ENCODE measurements around the gene CKAP5. TPM values are rescaled to one million over a fixed set of nuclear protein-coding genes. Genes with fewer than 3 reads are reported as not detected.

CKAP5 gene
- total RNA-seq, 2 experiments from 2014 or later, result 161 to 243 TPM

- no peaks in the 10 kb centered on the region for H3K4me1 ChIP-seq (ENCODE audit: insufficient read depth, low read length, poor library complexity, severe bottlenecking)
- H3K27ac ChIP-seq (ENCODE audit: low read depth, low read length, poor library complexity, severe bottlenecking), result no peak overlapping the region
- H2AFZ ChIP-seq (ENCODE audit: low read length), result no peak overlapping the region
- H3K9me3 ChIP-seq (ENCODE audit: low read length), result no peaks in the 10 kb centered on the region
- H3K4me2 ChIP-seq (ENCODE audit: low read length), result no peak overlapping the region
- no peak for DNase-seq (ENCODE audit: low spot score)
- H4K20me1 ChIP-seq (ENCODE audit: insufficient read depth, low read length), result peaks cover 16% of the 10 kb centered on the region
- intact Hi-C loops (cut with micrococcal nuclease; ENCODE audit: unreplicated experiment), result no loop called here
- no TSS peak for BruUV-seq (replicated peaks)
- no peak for TF ChIP-seq EZH2phosphoT487 (IDR thresholded peaks at IDR 0.05; ENCODE audit: borderline replicate concordance, low read depth, low read length)
- TF ChIP-seq, protein P1, sequence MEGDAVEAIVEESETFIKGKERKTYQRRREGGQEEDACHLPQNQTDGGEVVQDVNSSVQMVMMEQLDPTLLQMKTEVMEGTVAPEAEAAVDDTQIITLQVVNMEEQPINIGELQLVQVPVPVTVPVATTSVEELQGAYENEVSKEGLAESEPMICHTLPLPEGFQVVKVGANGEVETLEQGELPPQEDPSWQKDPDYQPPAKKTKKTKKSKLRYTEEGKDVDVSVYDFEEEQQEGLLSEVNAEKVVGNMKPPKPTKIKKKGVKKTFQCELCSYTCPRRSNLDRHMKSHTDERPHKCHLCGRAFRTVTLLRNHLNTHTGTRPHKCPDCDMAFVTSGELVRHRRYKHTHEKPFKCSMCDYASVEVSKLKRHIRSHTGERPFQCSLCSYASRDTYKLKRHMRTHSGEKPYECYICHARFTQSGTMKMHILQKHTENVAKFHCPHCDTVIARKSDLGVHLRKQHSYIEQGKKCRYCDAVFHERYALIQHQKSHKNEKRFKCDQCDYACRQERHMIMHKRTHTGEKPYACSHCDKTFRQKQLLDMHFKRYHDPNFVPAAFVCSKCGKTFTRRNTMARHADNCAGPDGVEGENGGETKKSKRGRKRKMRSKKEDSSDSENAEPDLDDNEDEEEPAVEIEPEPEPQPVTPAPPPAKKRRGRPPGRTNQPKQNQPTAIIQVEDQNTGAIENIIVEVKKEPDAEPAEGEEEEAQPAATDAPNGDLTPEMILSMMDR (conservative IDR thresholded peaks at IDR 0.05; ENCODE audit: low read length), result no peak
- no peaks in the 10 kb centered on the region for H3K9me2 ChIP-seq (ENCODE audit: insufficient read depth, low read length)
- ChIA-PET CTCF (ENCODE audit: unreplicated experiment) (no interaction called here), POLR2A (interaction anchor here (0.9 to 2.6 kb wide), 2 partner anchors 11 kb away, joined by 3 to 9 read pairs; partner anchors contain the start of gene CKAP5)
- H3K4me3 ChIP-seq (ENCODE audit: low read depth, low read length, poor library complexity, severe bottlenecking), result no peak overlapping the region
- peaks cover 100% of the 10 kb centered on the region for H3K79me2 ChIP-seq (ENCODE audit: insufficient read depth, low read depth, low read length)
- peaks cover 83% of the 10 kb centered on the region for H3K36me3 ChIP-seq (ENCODE audit: insufficient read depth, low read length)
These were observed 10.2 kb downstream of the CKAP5 start for GRCh38 chr11:46835897-46836296.

GRCh38 chr11:46834821-46835220 is 11.3 kb downstream of the CKAP5 start:
- intact Hi-C loops (cut with micrococcal nuclease; ENCODE audit: unreplicated experiment), result no loop called here
- DNase-seq (ENCODE audit: low spot score), result no peak
- Histone ChIP-seq H3K27ac (ENCODE audit: low read depth, low read length, poor library complexity, severe bottlenecking) (no peak overlapping the region), H3K36me3 (ENCODE audit: insufficient read depth, low read length) (peaks cover 77% of the 10 kb centered on the region), H3K4me1 (ENCODE audit: insufficient read depth, low read length, poor library complexity, severe bottlenecking) (no peaks in the 10 kb centered on the region), H3K9me2 (ENCODE audit: insufficient read depth, low read length) (no peaks in the 10 kb centered on the region), H3K4me2 (ENCODE audit: low read length) (no peak overlapping the region), H3K79me2 (ENCODE audit: insufficient read depth, low read depth, low read length) (peaks cover 100% of the 10 kb centered on the region), H2AFZ (ENCODE audit: low read length) (no peak overlapping the region), H3K9me3 (ENCODE audit: low read length) (no peaks in the 10 kb centered on the region), H3K4me3 (ENCODE audit: low read depth, low read length, poor library complexity, severe bottlenecking) (no peak overlapping the region), H4K20me1 (ENCODE audit: insufficient read depth, low read length) (peaks cover 11% of the 10 kb centered on the region)
- ChIA-PET POLR2A (interaction anchor here (0.5 to 2.6 kb wide), 3 partner anchors 9 to 380 kb away, joined by 3 to 9 read pairs (median 4); partner anchors contain the start of genes CKAP5 and DDB2), CTCF (ENCODE audit: unreplicated experiment) (no interaction called here)
- TF ChIP-seq, protein P1 (conservative IDR thresholded peaks at IDR 0.05; ENCODE audit: low read length), result no peak
- TF ChIP-seq EZH2phosphoT487 (IDR thresholded peaks at IDR 0.05; ENCODE audit: borderline replicate concordance, low read depth, low read length), result no peak
- BruUV-seq (replicated peaks), result no TSS peak

DNA sequence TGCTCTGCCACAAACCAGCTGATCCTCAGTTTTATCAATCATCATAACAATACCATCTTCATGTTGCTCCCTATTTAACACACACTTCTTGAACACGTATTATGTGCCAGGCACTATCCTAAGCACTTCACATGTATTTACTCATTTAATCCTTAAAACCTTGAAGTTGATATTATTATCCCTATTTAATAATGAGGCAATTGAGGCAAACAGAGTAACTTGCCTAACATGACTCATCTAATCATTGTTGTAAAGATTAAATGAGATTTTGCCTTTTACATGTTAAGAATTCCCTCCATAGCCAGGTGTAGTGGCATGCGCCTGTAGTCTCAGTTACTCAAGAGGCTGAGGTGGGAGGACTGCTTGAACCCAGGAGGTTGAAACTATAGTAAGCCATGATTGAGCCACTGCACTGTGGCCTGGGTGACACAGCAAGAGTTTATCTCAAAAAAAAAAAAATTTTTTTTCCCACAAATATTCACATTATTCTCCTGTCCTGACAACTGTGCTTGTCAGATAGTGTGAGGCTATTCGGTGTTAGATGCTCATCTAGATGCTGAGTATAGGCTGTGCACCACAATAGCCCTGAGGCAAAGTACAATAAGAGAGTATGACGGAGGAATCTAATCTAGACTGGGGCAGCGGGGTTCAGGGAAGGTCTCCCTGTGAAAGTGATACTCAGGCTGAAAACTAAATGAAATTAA is 13.4 kb downstream of the CKAP5 start:
- H3K4me3 ChIP-seq (ENCODE audit: low read depth, low read length, poor library complexity, severe bottlenecking), result no peak overlapping the region
- BruUV-seq (replicated peaks), result no TSS peak
- peaks cover 75% of the 10 kb centered on the region for H3K36me3 ChIP-seq (ENCODE audit: insufficient read depth, low read length)
- intact Hi-C loops (cut with micrococcal nuclease; ENCODE audit: unreplicated experiment), result no loop called here
- peaks cover 8% of the 10 kb centered on the region for H3K4me1 ChIP-seq (ENCODE audit: insufficient read depth, low read length, poor library complexity, severe bottlenecking)
- H3K27ac ChIP-seq (ENCODE audit: low read depth, low read length, poor library complexity, severe bottlenecking), result no peak overlapping the region
- POLR2A ChIA-PET, result no interaction called here
- no peaks in the 10 kb centered on the region for H3K9me2 ChIP-seq (ENCODE audit: insufficient read depth, low read length)
- TF ChIP-seq EZH2phosphoT487 (IDR thresholded peaks at IDR 0.05; ENCODE audit: borderline replicate concordance, low read depth, low read length), result no peak
- TF ChIP-seq, protein P1 (conservative IDR thresholded peaks at IDR 0.05; ENCODE audit: low read length), result no peak
- no peak for DNase-seq (ENCODE audit: low spot score)
- no peak overlapping the region for H3K4me2 ChIP-seq (ENCODE audit: low read length)
- CTCF ChIA-PET (ENCODE audit: unreplicated experiment), result no interaction called here
- H3K79me2 ChIP-seq (ENCODE audit: insufficient read depth, low read depth, low read length), result peaks cover 100% of the 10 kb centered on the region
- no peak overlapping the region for H2AFZ ChIP-seq (ENCODE audit: low read length)
- H3K9me3 ChIP-seq (ENCODE audit: low read length), result no peaks in the 10 kb centered on the region
- peaks cover 19% of the 10 kb centered on the region for H4K20me1 ChIP-seq (ENCODE audit: insufficient read depth, low read length)
